Pancreas (tissue), 10 donors: ENCODE results near the gene IFNA8. TPM values are rescaled to one million over a fixed set of nuclear protein-coding genes. Genes with fewer than 3 reads are reported as not detected.

Source experiments
- ATAC-seq, 4 donors: fragments of 200-7000 bp; cut with Tn5 transposase; one replicate each; pipeline versions ENCODE4 v1.8.0 to v1.9.1; 2020; ENCODE audit warnings: mild to moderate bottlenecking in 4 of 4, moderate library complexity in 4 of 4
- DNase-seq, 6 donors: peaks; one replicate each; pipeline ENCODE4 v3.0.0-alpha.2; 2020
- FAIRE-seq: peaks from 2 replicates; lab custom pipeline; 2012; peaks lifted over from hg19 to GRCh38; lab: Jason Lieb, UNC
- H3K27ac ChIP-seq, 4 donors: fragments of 200-600 bp; sonication (generic); 1 replicate in 3 of 4; 2 replicates in 1 of 4; pipeline versions ENCODE4 v1.5.0 to v1.8.0; 2020
- H3K27me3 ChIP-seq, 4 donors: fragments of 200-600 bp; one replicate each; pipeline ENCODE4 v1.8.0; 2021
- H3K36me3 ChIP-seq, 3 donors: fragments of 200-600 bp; sonication (generic) in 1 of 3; one replicate each; pipeline versions ENCODE4 v1.5.0 to v1.8.0; 2020 to 2021
- H3K4me1 ChIP-seq, 3 donors: fragments of 200-600 bp; one replicate each; pipeline ENCODE4 v1.8.0; 2021
- H3K4me3 ChIP-seq, 4 donors: fragments of 200-600 bp; sonication (generic) in 2 of 4; one replicate each; pipeline versions ENCODE4 v1.5.0 to v1.8.0; 2020 to 2021
- H3K9me3 ChIP-seq, 4 donors: fragments of 200-600 bp; one replicate each; pipeline ENCODE4 v1.8.0; 2021
- CTCF ChIP-seq, 4 donors: fragments of 200-600 bp; sonication (generic) in 3 of 4; IDR thresholded peaks; one replicate each; pipeline versions ENCODE4 v1.5.0 to v1.8.0; 2021; ENCODE audit warnings: antibody characterized with exemption in 4 of 4
- WGBS, 2 donors: extraction: QIAGEN DNeasy Blood & Tissue Kit; methylation state at CpG; one replicate each; pipeline ENCODE4 v1.1.7; 2013; 5-methylcytosine and 5-hydroxymethylcytosine counted together
- intact Hi-C, 3 donors: fragments of 100-400 bp; cut with DNase I; formaldehyde crosslinking; loops; one replicate each; pipeline versions ENCODE4 v1.11.1 to v1.14.2; 2022
- polyA plus RNA-seq, 2 donors: library from polyadenylated mRNA; stranded (reverse); fragments of 200-250 nt; gene quantifications; one replicate each; pipeline ENCODE4 v1.2.3, GENCODE V29; 2013
- total RNA-seq, 6 donors: library from RNA; stranded (reverse); fragmentation: NEBNext Ultra II Directional in 4 of 6; extraction: Animal tissue kit (Norgen Biotek cat#: 25700) in 4 of 6; gene quantifications; one replicate each; pipeline versions ENCODE4 v1.2.1 to v1.2.4, GENCODE V29; 2021 to 2023
- donor health status: healthy with polysubstance abuse.
- donor health status: DM: no; HTN: no; CAD: no; lungs with moderate emphysema.
- donor health status: DM: no; HTN: no; CAD: no.
- donor health status: control.
- donor health status: control.
- donor health status: Bipolar disorder and iron deficiency.
- donor health status: DM: yes; HTN: yes; CAD: no.
- donor health status: DM: no; HTN: no; CAD: no.
- donor health status: DM: no; HTN: no; CAD: no.
- donor health status: DM: yes; HTN: yes; CAD: no.

The IFNA8 gene
- total and polyA plus RNA-seq, 8 donors = not detected

GRCh38 chr9:21412107-21412506 is 3.2 kb downstream of the IFNA8 start:
- Histone ChIP-seq H3K4me3 (no peak overlapping the region), H3K9me3 (no peaks in the 10 kb centered on the region), H3K27me3 (no peaks in the 10 kb centered on the region), H3K36me3 (no peaks in the 10 kb centered on the region), H3K4me1 (no peaks in the 10 kb centered on the region), H3K27ac (no peak overlapping the region)
- ATAC-seq (no peak), DNase-seq (no peak), FAIRE-seq (no peak)
- TF ChIP-seq CTCF (IDR thresholded peaks at IDR 0.05) = no peak
- intact Hi-C loops = no loop called here

GRCh38 chr9:21413151-21413550 is 4.2 kb downstream of the IFNA8 start:
- H3K36me3 ChIP-seq = no peaks in the 10 kb centered on the region
- no peak overlapping the region for H3K27ac ChIP-seq
- ATAC-seq (no peak), FAIRE-seq (no peak), DNase-seq (no peak)
- H3K27me3 ChIP-seq = no peaks in the 10 kb centered on the region
- 76 to 78% methylated on average over 4 of the region's 4 CpGs for WGBS, 2 donors
- no peaks in the 10 kb centered on the region for H3K9me3 ChIP-seq
- H3K4me3 ChIP-seq = no peak overlapping the region
- H3K4me1 ChIP-seq = no peaks in the 10 kb centered on the region
- TF ChIP-seq CTCF (IDR thresholded peaks at IDR 0.05) = no peak
- intact Hi-C loops = no loop called here

GRCh38 chr9:21413624-21414023 is 4.7 kb downstream of the IFNA8 start:
- H3K36me3 ChIP-seq = no peaks in the 10 kb centered on the region
- DNase-seq (no peak), ATAC-seq (peak in 1 of 4 donors; percentile 38), FAIRE-seq (no peak)
- no peaks in the 10 kb centered on the region for H3K9me3 ChIP-seq
- no peaks in the 10 kb centered on the region for H3K27me3 ChIP-seq
- intact Hi-C loops = no loop called here
- no peaks in the 10 kb centered on the region for H3K4me1 ChIP-seq
- H3K27ac ChIP-seq = no peak overlapping the region
- TF ChIP-seq CTCF (IDR thresholded peaks at IDR 0.05) = no peak
- WGBS, 2 donors = 55 to 64% methylated on average over 5 of the region's 5 CpGs
- no peak overlapping the region for H3K4me3 ChIP-seq

- FAIRE-seq = no peak
These were observed 5.5 kb downstream of the IFNA8 start for GRCh38 chr9:21414220-21414940.

More at GRCh38 chr9:21414220-21414940, 5.5 kb downstream of the IFNA8 start:
- H3K27ac ChIP-seq = no peak overlapping the region
- H3K27me3 ChIP-seq = no peaks in the 10 kb centered on the region
- 72 to 74% methylated on average over 2 of the region's 2 CpGs for WGBS, 2 donors
- H3K4me3 ChIP-seq = no peak overlapping the region
- no peak for TF ChIP-seq CTCF (IDR thresholded peaks at IDR 0.05)
- ATAC-seq (no peak), DNase-seq (no peak)
- H3K4me1 ChIP-seq = no peaks in the 10 kb centered on the region
- intact Hi-C loops = no loop called here
- H3K36me3 ChIP-seq = no peaks in the 10 kb centered on the region
- H3K9me3 ChIP-seq = no peaks in the 10 kb centered on the region
